ENCODE data around the gene SVIL.
"Not testable (repeated sequence)": the region's sequence is repeated elsewhere in the genome, so short reads cannot be mapped to it uniquely, and the experiment has no call there.

Gene SVIL

GRCh38 chr10:29596356-29596755 is 38.4 kb downstream of the SVIL start:
- TF ChIP-seq EZH2 (IDR thresholded peaks at IDR 0.05) = no peak
- no peak for TF ChIP-seq POLR2AphosphoS5 (IDR thresholded peaks at IDR 0.05; ENCODE audit: borderline replicate concordance, low read depth, low read length)
- TF ChIP-seq FOXP2 (optimal IDR thresholded peaks at IDR 0.05; ENCODE audit: control extremely low read depth, extremely low read length, insufficient read depth) = no peak
- no peak for DNase-seq (ENCODE audit: low read depth, low spot score)
- no peaks in the 10 kb centered on the region for H3K9me3 ChIP-seq (ENCODE audit: low read depth, low read length)

GRCh38 chr10:29595636-29596225 is 39.0 kb downstream of the SVIL start:
- DNase-seq (ENCODE audit: low read depth, low spot score) = no peak

More at GRCh38 chr10:29596356-29596755, 38.4 kb downstream of the SVIL start:
- no peak overlapping the region for H3K27ac ChIP-seq
- no peak overlapping the region for H3K4me3 ChIP-seq
- H3K36me3 ChIP-seq (ENCODE audit: insufficient read depth, low read length) = no peaks in the 10 kb centered on the region
- no peak overlapping the region for H3K9ac ChIP-seq (ENCODE audit: insufficient read length)

GRCh38 chr10:29595146-29595545 is 39.6 kb downstream of the SVIL start:
- Histone ChIP-seq H3K4me3 (no peak overlapping the region), H3K27ac (no peak overlapping the region), H3K9me3 (ENCODE audit: low read depth, low read length) (no peaks in the 10 kb centered on the region), H3K36me3 (ENCODE audit: insufficient read depth, low read length) (no peaks in the 10 kb centered on the region), H3K9ac (ENCODE audit: insufficient read length) (no peak overlapping the region)
- no peak for TF ChIP-seq FOXP2 (optimal IDR thresholded peaks at IDR 0.05; ENCODE audit: control extremely low read depth, extremely low read length, insufficient read depth)
- no peak for TF ChIP-seq POLR2AphosphoS5 (IDR thresholded peaks at IDR 0.05; ENCODE audit: borderline replicate concordance, low read depth, low read length)
- TF ChIP-seq EZH2 (IDR thresholded peaks at IDR 0.05) = no peak
- DNase-seq (ENCODE audit: low read depth, low spot score) = no peak

More at GRCh38 chr10:29595636-29596225, 39.0 kb downstream of the SVIL start:
- H3K9me3 ChIP-seq (ENCODE audit: low read depth, low read length) = no peaks in the 10 kb centered on the region
- H3K36me3 ChIP-seq (ENCODE audit: insufficient read depth, low read length) = no peaks in the 10 kb centered on the region
- TF ChIP-seq POLR2AphosphoS5 (IDR thresholded peaks at IDR 0.05; ENCODE audit: borderline replicate concordance, low read depth, low read length) (no peak), EZH2 (IDR thresholded peaks at IDR 0.05) (no peak), FOXP2 (optimal IDR thresholded peaks at IDR 0.05; ENCODE audit: control extremely low read depth, extremely low read length, insufficient read depth) (no peak)
- H3K9ac ChIP-seq (ENCODE audit: insufficient read length) = no peak overlapping the region
- no peak overlapping the region for H3K4me3 ChIP-seq
- H3K27ac ChIP-seq = no peak overlapping the region

DNA sequence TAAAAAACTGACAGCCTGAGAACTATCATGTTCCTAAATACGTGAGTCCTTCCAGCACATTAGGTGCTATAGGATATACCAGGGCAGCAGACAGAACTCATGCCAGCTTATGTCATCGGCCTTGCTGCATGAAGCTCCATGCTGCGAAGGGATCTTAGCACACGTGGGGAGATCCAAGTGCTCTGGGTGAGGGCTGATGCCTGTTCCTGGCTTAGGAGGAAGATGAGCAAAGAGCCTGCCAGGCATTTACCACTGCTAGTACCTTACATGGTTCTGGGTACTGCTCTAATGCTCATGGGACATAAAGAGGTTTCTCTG is 43.2 kb downstream of the SVIL start:
- Histone ChIP-seq H3K36me3 (ENCODE audit: insufficient read depth, low read length) (no peaks in the 10 kb centered on the region), H3K4me3 (no peak overlapping the region), H3K9ac (ENCODE audit: insufficient read length) (peak overlapping the region; percentile 26), H3K27ac (peak overlapping the region; percentile 97), H3K9me3 (ENCODE audit: low read depth, low read length) (no peaks in the 10 kb centered on the region)
- TF ChIP-seq POLR2AphosphoS5 (IDR thresholded peaks at IDR 0.05; ENCODE audit: borderline replicate concordance, low read depth, low read length) = no peak
- TF ChIP-seq EZH2 (IDR thresholded peaks at IDR 0.05) = no peak
- DNase-seq (ENCODE audit: low read depth, low spot score) = no peak

DNA sequence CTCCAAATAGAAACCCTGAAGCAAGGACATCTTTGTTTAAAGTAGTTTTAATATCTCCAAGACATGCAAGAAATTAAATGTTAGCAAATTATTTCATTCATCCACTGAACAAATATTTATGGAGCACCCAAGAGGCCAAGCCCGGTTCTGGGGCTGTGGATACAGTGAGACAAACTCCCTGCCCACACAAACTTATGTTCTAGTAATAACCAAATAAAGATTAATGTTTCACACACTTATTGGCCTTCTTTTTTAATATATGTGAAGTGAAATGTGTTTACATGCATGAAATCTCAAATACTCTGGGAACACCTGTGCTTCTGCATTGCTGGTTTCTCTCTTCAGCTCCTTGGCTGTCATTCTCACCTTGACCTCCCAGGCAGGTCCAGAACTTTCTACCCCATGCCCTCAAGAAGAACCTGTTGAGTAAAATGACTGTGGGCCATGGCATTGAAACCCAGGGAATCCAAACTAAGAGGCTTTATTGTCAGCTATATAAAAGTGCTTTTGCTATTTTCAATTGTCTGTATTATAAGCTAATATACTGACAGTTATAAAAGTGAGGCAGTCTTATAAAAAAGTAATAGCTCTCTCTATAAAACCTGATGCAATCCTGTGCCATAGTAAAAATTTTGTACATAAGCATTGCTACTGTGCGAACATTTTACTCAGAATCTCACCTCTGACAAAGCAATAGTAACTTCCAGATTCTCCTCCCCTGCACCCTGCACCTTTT is 43.7 kb downstream of the SVIL start:
- H3K9ac ChIP-seq (ENCODE audit: insufficient read length) = peak overlapping the region; percentile 45

DNA sequence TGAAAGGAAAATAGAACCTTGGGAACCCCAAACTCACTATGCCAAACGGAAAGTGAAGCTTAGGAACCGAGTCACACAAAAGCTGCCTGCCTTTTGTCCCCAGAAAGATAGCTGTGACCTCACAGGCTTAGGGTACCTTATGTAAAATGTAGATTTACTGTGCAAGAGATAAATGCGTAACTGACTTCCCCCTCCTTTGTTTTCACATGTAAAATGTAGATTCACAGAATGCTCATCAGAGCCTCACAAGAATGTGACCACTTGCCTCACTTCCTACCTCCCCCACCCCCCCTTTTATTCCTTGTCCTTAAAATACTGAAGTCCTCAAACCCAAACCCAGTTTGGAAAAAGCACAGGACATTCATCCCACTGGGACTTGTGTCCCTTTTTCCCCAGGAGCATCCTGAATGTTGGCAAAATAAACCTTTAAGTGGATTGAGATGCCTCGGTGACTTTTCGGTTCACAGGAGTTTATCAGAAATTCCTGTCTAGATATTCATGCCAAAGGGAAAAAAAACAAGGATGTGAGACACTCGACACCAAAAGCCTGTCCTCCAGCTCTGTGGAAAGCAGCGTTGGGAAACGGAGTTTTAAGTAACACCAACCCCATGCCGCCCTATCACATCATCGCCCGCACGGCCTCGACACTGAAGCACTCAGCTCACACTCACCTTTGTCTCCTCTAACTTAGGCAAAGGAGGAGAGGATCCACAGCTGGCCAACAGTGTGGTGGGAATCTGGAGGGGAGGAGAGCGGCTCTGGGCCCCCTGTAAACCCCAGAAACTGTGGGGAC is 45.9 kb downstream of the SVIL start:
- H3K9me3 ChIP-seq (ENCODE audit: low read depth, low read length) = no peaks in the 10 kb centered on the region
- TF ChIP-seq EZH2 (IDR thresholded peaks at IDR 0.05) = no peak
- no peak for TF ChIP-seq POLR2AphosphoS5 (IDR thresholded peaks at IDR 0.05; ENCODE audit: borderline replicate concordance, low read depth, low read length)
- no peak for TF ChIP-seq FOXP2 (optimal IDR thresholded peaks at IDR 0.05; ENCODE audit: control extremely low read depth, extremely low read length, insufficient read depth)
- H3K9ac ChIP-seq (ENCODE audit: insufficient read length) = no peak overlapping the region
- H3K36me3 ChIP-seq (ENCODE audit: insufficient read depth, low read length) = no peaks in the 10 kb centered on the region
- H3K27ac ChIP-seq = no peak overlapping the region
- H3K4me3 ChIP-seq = no peak overlapping the region
- DNase-seq (ENCODE audit: low read depth, low spot score) = no peak

More for the DNA sequence above, 43.7 kb downstream of the SVIL start:
- no peak for DNase-seq (ENCODE audit: low read depth, low spot score)
- TF ChIP-seq EZH2 (IDR thresholded peaks at IDR 0.05) (no peak), POLR2AphosphoS5 (IDR thresholded peaks at IDR 0.05; ENCODE audit: borderline replicate concordance, low read depth, low read length) (no peak), FOXP2 (optimal IDR thresholded peaks at IDR 0.05; ENCODE audit: control extremely low read depth, extremely low read length, insufficient read depth) (no peak)
- H3K4me3 ChIP-seq = no peak overlapping the region
- peak overlapping the region; percentile 97 for H3K27ac ChIP-seq
- H3K9me3 ChIP-seq (ENCODE audit: low read depth, low read length) = no peaks in the 10 kb centered on the region
- H3K36me3 ChIP-seq (ENCODE audit: insufficient read depth, low read length) = no peaks in the 10 kb centered on the region

DNA sequence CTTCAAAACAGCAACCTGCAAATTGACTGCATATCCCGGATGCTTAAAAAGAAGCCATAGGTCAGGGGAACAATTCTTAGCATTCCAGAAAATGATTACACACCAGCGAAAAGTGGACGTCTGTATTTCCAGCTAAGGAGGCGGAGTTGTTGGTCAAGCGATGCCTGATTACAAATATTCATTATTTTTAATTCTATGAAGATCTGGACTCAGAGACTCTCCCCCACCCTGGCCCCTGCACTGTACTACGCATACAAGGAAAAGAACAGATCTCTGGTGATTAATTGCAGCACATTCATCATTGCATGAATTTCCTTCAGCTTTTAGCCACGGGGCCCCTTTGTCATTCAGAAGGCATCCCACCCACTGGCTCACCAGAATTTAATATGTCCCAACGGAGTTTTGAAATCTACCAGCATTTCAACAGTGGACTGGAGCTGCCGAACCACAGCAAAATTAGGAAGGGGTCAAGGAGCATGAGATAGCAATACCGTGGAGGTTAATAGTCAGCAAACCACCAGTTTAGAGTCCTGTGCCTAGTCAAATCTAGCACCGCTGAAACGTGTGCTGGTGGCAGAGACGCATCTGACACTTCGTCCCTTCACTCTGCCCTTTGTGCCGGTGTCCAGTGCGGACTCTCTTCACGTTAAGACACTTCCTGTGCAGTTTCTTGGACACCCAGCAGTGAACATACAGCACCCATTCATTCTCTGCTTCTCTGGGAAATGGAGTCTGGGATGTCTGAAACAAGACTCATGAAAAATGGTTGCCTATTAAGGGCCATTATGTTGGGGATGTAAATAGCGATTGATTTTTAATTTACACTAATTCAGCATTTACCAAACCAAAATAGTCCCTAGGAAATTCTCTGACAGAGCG is 46.8 kb downstream of the SVIL start:
- H3K4me3 ChIP-seq; DNase-seq (ENCODE audit: low read depth, low spot score): not testable (repeated sequence)

GRCh38 chr10:29587102-29587749 is 47.5 kb downstream of the SVIL start:
- H3K9ac ChIP-seq (ENCODE audit: insufficient read length); H3K27ac ChIP-seq; H3K36me3 ChIP-seq (ENCODE audit: insufficient read depth, low read length); DNase-seq (ENCODE audit: low read depth, low spot score); H3K4me3 ChIP-seq; H3K9me3 ChIP-seq (ENCODE audit: low read depth, low read length): not testable (repeated sequence)

More for the DNA sequence above, 46.8 kb downstream of the SVIL start:
- H3K9ac ChIP-seq (ENCODE audit: insufficient read length); H3K9me3 ChIP-seq (ENCODE audit: low read depth, low read length); H3K27ac ChIP-seq; H3K36me3 ChIP-seq (ENCODE audit: insufficient read depth, low read length): not testable (repeated sequence)
